COR-L47 (cell line): ENCODE data around the gene HOXA4.

Experiments
- DNase-seq: peaks from one replicate; lab custom pipeline; 2025; lab: John Stamatoyannopoulos, UW

Gene HOXA4

DNA sequence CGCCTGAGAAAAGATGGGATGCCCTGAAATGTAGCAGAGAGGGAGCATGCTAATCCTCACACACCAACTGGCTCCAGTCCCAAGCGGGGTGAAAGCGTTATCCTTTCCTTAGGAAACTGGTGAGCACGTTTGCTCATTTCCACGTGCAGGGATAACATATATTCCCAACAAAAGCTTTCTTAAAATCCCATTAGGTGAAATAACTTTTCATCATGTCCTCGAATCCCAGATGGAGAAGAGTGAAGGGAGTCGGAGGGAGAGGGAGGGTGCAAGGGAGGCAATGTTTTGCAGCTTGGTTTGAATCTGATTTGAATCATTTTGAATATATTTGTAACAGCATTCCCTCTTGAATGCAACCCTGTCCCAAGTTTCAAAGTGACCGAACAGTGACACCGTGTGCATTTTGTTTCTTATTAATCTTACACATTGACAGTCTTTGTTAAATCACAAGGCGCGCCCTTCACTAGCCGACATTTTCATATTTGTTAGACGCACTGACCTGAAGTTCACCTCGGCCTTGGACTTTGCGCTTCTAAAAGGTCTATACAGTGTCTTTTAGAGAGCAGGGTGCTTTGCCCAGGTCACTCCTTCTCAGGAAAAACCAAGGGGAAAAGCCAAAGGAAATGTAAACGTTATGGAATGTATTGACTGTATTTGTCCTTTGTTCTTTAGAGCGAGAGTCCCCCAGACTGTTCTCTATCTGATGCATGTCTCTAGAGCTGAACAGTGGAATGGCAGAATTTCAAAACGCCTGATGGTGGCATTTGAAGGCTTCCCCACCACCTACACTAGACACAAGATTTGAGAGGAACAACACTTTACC is 3.1 kb upstream of the HOXA4 start:
- DNase-seq = no peak

DNA sequence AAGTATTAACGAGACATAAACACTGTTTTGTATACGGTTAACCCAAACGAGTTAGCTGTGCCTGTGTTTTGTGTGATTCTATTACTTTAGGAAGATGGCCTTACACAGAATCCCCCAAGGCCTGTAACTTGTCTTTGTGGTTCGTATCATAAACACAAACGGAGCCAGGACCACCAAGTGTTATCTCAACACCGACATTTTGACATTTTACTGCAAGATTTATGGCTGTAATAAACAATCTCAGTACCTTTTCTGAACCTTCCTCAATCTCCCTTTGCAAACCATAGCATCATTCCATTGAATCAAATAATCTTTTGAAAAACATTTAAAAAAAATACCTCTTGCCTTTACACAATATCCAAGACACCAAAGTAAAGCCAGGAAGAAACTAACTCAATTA is 2.4 kb upstream of the HOXA4 start:
- no peak for DNase-seq

DNA sequence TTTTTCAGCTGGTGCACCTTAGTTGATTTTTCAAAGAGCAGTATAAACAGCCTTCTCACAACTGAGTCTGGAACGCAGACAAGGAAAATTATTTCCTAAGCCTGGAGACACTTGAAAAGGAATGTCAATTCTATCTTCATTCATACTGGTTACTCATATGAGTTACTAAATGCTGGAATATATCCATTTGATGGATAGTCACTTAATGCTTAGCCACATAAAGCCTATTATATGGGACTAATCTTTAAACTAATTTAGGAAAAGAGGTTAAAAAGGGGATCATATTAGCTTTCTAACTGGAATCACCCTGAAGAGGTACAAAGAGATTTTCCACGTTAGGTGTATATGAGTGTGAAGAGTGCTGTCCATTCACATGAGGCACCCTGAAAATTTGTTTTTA is 1.7 kb upstream of the HOXA4 start:
- DNase-seq = no peak

DNA sequence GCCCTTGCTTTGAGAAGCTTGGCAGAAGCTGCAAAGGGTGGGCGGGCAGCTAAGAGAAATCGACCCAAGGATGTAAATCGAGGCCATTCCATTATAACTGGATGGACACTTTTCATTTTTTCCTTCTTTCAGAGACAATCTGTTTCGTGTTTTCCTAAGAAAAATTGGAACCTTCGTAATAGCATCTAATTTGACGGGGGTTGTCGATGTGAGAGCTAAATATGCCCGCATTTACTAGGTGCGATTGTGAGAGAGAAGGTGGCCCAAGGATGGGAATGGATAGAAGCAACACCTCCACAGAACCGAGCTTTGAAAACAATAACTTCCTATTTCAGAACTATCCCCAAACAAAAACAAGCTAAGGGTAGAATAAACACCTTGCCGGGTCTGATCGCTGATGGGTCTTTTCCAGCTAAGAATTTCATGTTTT is 848 bp upstream of the HOXA4 start:
- DNase-seq = no peak

DNA sequence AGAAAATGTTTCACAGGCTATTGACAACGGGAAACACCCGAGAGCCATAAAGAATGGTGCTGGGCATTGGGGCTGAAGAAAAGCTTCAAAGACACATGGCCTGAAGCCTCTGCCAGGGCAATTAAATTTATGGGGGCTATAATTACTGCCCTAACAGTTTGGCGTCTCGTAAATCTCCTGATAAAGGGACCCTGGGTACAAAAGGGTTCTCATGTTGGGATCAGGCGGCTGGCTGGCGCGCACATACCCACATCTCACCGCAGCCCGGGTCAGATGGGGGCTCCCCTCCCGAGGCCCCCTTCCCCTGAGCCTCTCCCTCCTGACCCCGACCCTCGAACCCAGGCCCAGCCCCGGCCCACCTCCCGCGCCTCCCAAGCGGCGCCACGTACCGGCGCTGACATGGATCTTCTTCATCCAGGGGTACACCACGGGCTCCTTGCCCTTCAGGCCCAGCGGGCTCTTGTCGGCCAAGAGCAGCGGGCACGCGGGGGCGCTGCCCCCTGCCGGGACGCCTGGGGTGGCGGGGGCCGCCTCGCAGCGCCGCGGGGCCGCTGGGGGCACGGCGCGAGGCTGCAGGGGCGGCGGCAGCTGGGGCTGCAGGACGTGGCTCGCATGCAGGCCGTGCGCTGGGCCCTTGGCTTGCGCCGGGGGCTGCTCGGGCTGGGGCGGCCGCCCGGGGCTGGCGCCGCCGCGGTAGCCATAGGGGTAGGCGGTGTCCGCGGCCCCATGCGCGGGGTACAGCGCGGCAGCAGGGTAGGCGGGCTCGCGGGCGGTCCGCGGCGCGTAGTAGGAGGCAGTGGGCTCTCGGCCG is 623 bp downstream of the HOXA4 start:
- DNase-seq = no peak

DNA sequence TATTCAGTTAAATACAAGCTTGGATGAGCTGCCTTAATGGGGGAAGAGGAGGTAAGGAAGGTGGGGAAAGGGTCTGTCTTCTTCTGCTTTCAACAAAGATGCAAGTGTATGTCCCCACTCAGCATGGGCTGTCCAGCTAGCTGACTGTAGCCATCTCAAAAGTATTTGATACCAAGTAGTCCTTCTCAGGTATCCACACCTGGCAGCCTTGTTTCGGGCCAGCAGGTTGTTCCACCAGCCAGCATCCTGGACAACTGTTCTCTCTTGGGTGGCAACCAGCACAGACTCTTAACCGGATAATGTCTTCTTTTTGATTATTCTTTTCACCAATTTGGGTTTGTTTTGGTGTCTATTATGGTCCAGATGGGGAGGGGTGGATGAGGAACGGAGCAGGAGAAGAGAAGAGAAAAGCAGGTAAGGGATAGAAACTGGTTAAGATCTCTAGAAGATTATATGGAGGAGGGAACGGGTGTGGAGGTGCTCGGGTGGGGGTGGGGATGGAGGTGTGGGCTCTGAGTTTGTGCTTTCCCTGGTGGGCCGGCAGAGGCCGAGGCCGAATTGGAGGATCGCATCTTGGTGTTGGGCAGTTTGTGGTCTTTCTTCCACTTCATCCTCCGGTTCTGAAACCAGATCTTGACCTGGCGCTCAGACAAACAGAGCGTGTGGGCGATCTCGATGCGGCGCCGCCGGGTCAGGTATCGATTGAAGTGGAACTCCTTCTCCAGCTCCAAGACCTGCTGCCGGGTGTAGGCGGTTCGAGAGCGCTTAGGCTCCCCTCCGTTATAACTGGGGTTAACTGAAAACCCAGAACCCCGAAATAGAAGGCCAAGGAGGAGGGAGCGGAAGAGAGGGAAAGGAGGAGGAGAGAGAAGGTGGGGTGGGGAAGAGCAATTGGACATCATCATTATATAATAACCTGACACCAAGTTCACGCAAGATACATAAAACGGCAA is 1.5 kb downstream of the HOXA4 start:
- no peak for DNase-seq

DNA sequence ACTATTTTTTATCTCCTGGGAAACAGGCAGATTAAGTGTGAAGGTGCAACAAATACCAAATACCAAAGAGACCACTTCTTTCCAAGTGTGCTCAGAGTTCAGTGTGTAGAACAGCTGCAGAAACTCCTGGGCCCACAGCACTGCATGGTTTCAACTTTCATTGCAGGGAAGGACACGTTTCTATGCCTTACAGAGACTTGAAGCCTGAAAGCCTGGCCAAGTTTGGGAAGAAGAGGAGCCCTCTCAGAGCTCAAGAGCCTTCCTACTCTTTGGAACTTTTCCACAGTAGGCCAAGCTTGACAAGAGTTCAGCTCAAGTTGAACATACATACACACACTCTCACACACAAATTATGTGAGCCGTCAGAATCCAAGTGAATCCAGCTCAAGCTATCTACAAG is 2.5 kb downstream of the HOXA4 start:
- no peak for DNase-seq

DNA sequence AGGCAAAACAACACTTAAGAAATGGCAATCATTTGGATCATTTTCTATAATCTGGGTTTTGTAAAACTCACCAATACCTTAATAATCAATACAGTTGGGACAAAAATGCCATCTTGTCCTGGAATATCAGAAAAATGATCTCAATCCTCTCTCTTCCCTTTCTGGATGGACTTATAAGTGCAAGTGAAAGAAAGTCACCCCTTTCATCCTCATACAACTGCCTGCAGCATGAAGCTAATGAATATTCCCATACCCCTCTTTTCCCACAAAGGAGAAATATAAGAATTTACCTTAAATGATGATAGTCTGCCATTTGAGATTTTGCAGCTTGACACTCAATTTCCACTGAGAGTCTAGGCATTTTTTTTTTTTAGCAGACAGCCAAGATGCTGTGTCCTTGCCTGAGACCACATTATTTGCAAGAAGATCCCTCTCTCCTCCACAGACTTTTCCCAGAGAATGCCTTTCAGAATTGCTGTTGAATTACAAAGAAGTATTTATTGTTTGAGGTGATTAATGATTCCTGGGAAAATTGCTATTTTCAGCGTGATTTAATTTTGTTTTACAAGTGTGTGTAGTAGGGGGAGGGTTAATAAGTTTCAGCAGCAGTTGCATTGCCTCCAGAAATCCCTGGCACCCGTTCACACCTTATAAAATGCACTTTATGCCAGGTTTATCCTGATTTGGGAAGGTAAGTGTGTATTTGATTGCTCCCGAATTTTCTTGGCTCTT is 3.8 kb downstream of the HOXA4 start:
- no peak for DNase-seq

DNA sequence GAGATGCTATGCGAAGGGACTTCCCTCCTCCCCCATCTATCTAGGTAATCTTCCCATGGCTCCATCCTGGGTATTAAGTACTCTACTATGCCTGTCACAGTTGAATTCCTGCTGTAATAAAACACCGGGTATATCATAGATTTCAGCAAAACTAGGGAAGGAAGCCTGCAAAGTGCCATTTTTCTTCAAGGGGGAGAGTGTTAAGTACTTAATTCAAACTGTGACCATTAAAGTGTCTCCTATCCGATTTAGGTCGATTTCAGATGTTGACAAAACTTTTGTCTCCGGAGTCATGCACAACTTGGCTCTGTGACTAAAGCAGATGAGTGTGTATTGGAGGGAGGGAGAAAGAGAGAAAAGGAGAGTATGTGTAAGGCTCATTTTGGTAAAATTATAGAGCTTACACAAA is 4.6 kb downstream of the HOXA4 start:
- DNase-seq = no peak

DNA sequence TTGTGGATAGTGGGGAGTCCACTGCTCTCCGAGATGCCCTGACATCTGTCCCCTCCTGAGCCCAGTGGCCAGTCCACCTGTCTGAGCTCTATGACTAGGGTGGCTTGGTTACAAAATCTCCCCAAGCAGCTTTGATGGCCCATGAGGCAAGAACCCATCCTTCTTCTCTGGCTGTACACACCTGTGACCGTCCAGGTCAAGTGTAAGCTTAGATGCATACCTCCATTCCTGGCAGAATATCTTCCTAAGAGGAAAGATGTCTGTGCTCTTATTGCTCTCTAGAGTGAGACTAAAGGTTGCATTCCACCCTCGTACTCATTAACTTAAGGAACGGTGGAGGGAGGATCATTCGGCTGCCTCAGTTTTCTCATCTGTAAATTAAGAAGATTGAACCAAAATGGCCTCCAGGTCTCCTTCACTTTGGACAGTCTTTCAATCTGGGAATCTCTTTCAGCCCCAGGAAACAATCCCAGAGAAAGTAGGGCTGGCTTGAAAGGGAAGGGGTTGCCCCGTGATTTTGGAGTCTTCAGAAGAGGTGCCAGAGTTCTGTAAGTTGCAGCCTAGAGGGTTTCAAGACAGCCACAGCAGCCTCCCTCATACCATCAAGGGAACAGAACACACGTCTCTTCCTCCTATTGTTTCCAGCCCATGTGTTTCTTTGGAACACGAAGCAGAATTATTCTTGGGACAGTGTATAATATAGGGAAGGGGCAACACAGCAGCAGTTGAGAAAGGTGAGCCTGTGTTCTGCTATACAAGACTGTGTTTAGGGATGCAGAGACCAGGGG is 5.5 kb downstream of the HOXA4 start:
- no peak for DNase-seq

DNA sequence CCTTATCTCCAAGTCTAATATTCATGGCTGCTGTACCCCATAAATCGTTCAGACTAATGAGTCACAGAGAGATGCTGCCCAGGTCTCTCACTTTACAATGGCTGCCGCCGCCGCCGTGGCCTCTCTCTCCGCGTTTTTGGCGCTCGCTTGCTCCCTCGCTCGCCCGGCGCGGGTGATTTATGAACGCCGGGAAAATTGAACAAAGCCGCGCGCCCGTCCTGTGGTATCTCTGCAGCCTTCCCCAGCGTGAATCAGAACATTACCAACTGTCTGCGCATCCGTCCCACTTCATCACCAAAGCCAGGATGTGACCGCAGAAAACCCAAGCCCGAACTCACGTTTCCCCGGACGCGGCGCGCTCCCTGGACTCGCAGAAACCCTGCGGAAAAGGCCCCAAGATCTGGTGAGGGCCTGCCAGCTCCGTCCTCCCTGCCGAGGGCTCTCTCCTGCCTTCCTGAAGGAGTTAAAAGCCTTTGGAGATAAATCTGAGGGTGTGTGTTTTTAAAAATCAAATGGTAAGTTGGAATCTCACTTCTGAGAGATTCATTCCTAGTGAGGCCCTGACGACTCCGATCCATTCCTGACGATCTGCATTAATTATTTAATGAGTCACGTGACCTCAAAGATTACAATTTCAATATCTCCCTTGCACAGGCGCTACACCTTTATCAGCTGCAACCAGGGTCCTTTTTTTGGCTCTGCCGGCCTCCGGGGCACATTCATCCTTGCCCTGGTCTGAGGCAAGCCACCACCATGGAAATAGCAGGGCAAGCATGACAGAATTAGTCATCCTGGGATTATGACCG is 6.3 kb downstream of the HOXA4 start:
- no peak for DNase-seq

DNA sequence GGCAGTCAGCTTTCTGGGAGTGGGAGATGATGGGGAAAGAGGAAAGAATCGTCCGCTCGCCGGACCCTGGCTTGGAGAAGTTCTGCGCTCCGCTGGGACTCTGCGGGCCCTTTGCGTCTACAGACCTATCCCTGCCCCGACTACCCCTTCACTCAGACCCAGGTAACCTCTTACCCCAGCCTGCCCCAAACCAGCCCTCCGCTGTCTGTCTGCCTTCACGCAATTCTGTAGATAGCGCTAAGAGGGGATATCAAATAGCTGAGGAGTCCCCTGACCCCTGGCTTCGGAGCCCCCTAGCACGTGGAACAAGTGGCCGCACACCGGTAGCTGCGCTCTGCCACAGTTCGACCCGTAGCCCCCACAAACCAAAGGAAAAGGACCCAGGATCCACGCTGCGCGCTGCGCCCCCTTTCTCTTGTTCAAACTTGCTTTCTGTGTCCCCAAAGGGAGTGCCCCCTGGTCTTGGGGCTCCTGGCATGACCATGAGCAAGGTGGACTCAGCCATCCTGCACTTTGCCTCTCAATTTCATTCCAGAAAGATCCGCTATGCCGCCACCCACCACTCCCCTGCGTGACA is 7.0 kb downstream of the HOXA4 start:
- DNase-seq = no peak

DNA sequence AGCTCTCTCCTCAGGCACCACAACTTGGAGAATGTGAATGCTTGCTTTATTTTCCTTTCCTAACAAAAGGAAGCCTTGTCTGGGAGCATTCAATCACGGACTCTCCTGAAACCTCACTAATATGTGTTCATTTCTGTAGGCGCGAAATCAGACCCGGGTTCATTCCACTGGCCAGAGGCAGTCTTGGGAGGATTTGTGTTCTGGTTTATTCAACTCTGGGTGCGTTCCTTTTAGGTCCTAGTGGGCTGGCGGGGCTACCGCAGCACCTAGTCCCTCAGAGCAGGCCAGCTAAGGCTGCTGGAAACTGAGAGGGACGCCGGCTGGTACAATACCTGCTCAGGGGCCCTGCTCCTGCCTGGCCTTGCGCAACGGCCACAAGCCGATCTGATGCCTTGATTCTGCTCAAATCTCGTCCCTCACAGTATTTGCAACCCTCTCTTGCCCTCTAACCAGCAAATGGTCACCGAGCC is 7.5 kb downstream of the HOXA4 start:
- DNase-seq = no peak

DNA sequence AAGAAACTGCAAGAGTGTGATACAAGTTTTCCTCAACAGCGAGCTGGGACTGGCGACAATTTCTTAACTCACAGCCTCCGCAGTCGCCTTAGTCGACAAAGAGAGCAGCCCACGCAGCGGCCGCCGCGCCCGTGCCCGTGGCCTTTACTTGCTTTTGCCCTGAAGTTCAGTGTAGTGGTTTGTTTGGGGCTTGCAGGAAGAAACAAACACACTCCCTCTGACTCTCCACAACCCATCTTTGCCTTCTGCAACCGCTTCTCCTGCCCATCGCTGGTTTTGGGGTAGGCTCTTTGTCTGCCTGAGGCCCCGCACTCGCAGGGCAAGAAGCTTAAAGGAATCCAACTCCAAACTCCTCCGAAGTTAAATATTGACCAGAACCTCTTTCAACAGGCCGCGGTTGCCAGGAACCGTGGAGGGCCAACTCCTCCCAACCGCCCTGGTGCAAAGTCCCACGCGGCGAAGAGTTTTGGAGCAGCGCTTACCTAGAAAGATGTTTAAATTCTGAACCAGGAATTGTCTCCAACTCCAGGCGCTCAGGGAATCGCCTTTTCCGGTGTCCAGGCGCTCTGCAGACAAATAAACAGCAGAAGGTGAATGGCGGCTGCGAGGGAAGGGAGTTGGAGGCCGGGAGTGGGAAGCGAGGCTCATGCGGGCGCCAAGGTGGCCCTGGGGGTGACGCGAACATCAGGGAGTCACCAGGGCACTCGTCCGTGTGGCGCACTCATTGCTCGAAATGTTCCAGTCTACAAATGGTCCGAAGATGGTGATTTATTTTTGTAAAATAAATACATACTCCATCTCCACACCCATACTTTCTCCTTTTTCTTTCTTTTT is 8.3 kb downstream of the HOXA4 start:
- DNase-seq = no peak

DNA sequence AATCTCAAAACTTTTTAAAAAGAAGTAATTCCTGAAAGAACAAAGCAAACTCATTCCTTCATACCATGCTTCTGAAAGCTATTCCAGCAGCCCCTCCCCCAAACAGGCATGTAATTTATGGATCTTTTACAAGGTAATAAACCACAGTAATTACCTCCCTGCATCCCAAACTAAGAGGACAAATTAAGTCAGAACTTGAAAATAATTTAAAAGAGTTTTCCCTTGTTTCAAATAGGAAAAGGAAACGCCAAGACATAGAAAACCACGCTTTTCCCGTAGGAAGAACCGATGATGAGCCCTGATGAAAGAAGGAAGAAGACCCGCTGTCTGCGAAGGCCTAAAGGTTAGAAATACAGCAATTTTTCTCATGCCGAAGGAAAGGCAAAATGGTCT is 8.9 kb downstream of the HOXA4 start:
- no peak for DNase-seq

DNA sequence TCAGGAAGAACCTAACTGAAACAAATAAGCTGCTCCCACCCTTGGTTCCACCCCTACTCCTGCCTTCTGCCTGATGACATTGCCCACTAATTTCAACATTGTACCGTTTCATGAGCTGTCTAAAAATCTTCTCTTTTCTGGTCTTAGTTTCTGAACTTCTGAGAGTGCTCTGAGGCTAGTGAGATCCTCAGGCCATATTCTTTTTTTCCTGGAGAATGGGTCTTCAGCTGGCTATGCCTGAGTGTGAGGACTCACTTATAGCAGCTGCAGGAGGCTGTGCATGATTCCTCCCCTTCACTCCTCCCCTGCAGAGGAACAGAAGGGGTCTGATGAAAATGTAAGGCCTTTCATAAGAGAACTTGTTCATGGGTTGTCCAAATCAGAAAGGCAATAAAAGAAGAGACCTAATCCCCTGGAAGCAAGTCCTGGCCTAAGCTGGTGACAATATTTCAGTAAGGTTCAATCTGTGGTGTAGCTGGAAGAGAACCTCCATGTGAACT is 11.1 kb downstream of the HOXA4 start:
- no peak for DNase-seq

DNA sequence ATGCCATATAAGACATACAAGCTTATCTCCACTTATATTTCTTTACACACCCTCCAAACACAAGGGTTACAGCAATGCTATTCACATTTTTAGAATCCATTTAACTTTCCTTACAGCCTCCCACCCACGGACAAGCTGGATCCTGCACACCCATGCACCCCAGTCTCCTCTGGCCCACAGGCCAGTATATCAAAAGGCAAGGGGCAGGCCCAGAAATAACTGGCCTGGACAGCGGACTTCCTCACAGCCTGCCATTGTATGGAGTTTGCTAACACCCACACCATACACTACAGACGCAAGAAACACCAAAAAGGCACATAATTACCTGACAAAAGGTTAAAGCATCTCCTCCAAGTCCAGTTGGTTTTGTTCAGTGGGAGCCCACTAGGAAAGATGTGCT is 12.0 kb downstream of the HOXA4 start:
- no peak for DNase-seq

DNA sequence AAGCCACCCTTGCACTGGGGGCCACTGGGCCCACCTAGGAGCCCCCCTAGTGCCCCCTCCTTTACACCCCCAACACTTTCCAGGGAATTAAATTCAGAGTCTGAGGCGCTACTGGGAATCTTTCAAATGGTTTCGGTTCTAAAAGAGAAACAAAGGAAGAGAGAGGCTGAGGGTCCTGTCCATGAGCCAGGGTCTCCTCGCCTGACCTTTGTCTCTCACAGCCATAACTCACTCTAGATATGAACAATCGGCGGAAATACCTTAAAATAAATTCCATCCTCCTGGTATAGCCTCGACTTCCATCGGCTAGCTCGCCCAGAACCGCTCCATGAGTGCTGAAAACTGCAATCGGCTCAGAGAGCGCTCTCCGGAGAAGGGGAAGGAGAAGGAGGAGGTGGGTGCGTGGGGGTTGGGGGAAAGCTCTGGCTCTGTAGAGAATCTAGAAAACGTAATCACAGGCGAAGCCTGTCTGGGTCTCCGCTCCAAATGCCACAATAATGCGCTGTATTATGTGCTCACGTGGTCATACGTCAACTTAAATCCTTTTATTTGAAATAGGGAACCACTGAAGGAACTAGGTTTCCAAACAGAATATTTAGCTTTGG is 12.6 kb downstream of the HOXA4 start:
- no peak for DNase-seq
